Mesenchymal stem cell (in vitro differentiated cells and primary cell): ENCODE data around the gene HTR3B.
"Not testable (repeated sequence)": the region's sequence is repeated elsewhere in the genome, so short reads cannot be mapped to it uniquely, and the experiment has no call there.

ENCODE experiments used
- DNase-seq: peaks from one replicate; pipeline ENCODE4 v3.0.0-alpha.2; 2013
- H2AFZ ChIP-seq: one replicate; pipeline ENCODE4 v1.6.1; 2013; ENCODE audit warnings: low read depth, mild to moderate bottlenecking, control low read depth, inconsistent platforms, low read length, moderate library complexity
- H2AK5ac ChIP-seq: 2 replicates; pipeline ENCODE4 v1.6.1; 2013; ENCODE audit warnings: low read length, moderate library complexity, mild to moderate bottlenecking, inconsistent platforms; ENCODE audit not compliant: severe bottlenecking
- H2BK120ac ChIP-seq: one replicate; pipeline ENCODE4 v1.6.1; 2013; ENCODE audit warnings: low read depth, mild to moderate bottlenecking, inconsistent platforms, low read length, moderate library complexity
- H2BK12ac ChIP-seq, 2 experiments: one replicate each; pipeline ENCODE4 v1.6.1; 2013; ENCODE audit warnings: inconsistent platforms in 2 of 2, low read length in 2 of 2, mild to moderate bottlenecking in 2 of 2, moderate library complexity in 2 of 2, control low read depth in 1 of 2
- H2BK15ac ChIP-seq: one replicate; pipeline ENCODE4 v1.6.1; 2013; ENCODE audit warnings: mild to moderate bottlenecking, low read depth, inconsistent platforms; ENCODE audit not compliant: poor library complexity, severe bottlenecking
- H2BK5ac ChIP-seq: 2 replicates; pipeline ENCODE4 v1.6.1; 2013; ENCODE audit warnings: low read depth, mild to moderate bottlenecking, low read length, control low read depth, inconsistent platforms; ENCODE audit not compliant: poor library complexity, severe bottlenecking
- H3K14ac ChIP-seq, 2 experiments: one replicate each; pipeline ENCODE4 v1.6.1; 2013; ENCODE audit warnings: inconsistent platforms in 2 of 2, low read length in 2 of 2, control low read depth in 1 of 2, mild to moderate bottlenecking in 1 of 2, moderate library complexity in 1 of 2
- H3K18ac ChIP-seq, 2 experiments: one replicate each; pipeline ENCODE4 v1.6.1; 2013; ENCODE audit warnings: inconsistent platforms in 2 of 2, low read length in 2 of 2, control low read depth in 1 of 2, low read depth in 1 of 2, mild to moderate bottlenecking in 1 of 2
- H3K23ac ChIP-seq, 2 experiments: one replicate each; pipeline ENCODE4 v1.6.1; 2013; ENCODE audit warnings: inconsistent platforms in 2 of 2, low read length in 2 of 2, mild to moderate bottlenecking in 2 of 2, moderate library complexity in 2 of 2, control low read depth in 1 of 2
- H3K27ac ChIP-seq: 2 replicates; pipeline ENCODE4 v1.5.1; 2013; ENCODE audit warnings: mild to moderate bottlenecking, moderate library complexity, low read length, control low read depth, inconsistent platforms; ENCODE audit not compliant: poor library complexity, severe bottlenecking
- H3K27me3 ChIP-seq, 2 experiments: 2 replicates each; pipeline versions ENCODE4 v1.6.1 to v1.7.0; 2013; ENCODE audit warnings: low read length in 2 of 2, mild to moderate bottlenecking in 2 of 2, moderate library complexity in 2 of 2, control low read depth in 1 of 2, inconsistent platforms in 1 of 2; ENCODE audit not compliant: control insufficient read depth in 1 of 2, insufficient read depth in 1 of 2
- H3K36me3 ChIP-seq, 2 experiments: 2 replicates each; pipeline versions ENCODE4 v1.6.1 to v1.7.0; 2013; ENCODE audit warnings: low read length in 2 of 2, control low read depth in 1 of 2, inconsistent platforms in 1 of 2, low read depth in 1 of 2, mild to moderate bottlenecking in 1 of 2; ENCODE audit not compliant: insufficient read depth in 2 of 2, control insufficient read depth in 1 of 2
- H3K4ac ChIP-seq, 2 experiments: one replicate each; pipeline ENCODE4 v1.6.1; 2013; ENCODE audit warnings: inconsistent platforms in 2 of 2, low read length in 2 of 2, mild to moderate bottlenecking in 2 of 2, moderate library complexity in 2 of 2, control low read depth in 1 of 2, low read depth in 1 of 2
- H3K4me1 ChIP-seq: 2 replicates; pipeline ENCODE4 v1.6.1; 2013; ENCODE audit warnings: low read depth, low read length, control low read depth; ENCODE audit not compliant: control insufficient read depth, insufficient read depth
- H3K4me2 ChIP-seq: 2 replicates; pipeline ENCODE4 v1.6.1; 2013; ENCODE audit warnings: low read length, mild to moderate bottlenecking, inconsistent platforms; ENCODE audit not compliant: poor library complexity, severe bottlenecking
- H3K4me3 ChIP-seq, 2 experiments: 2 replicates each; pipeline versions ENCODE4 v1.5.1 to v1.7.0; 2013; ENCODE audit warnings: low read length in 2 of 2, mild to moderate bottlenecking in 2 of 2, control low read depth in 1 of 2, low read depth in 1 of 2; ENCODE audit not compliant: insufficient read depth in 1 of 2
- H3K79me1 ChIP-seq: replicated peaks from 2 replicates; pipeline ENCODE4 v1.6.1; 2013; ENCODE audit warnings: mild to moderate bottlenecking, control low read depth, low read length, inconsistent platforms; ENCODE audit not compliant: poor library complexity, severe bottlenecking
- H3K9ac ChIP-seq: 2 replicates; pipeline ENCODE4 v1.7.0; 2013; ENCODE audit warnings: mild to moderate bottlenecking, low read length, moderate library complexity
- H3K9me3 ChIP-seq: 2 replicates; pipeline ENCODE4 v1.7.0; 2013; ENCODE audit warnings: mild to moderate bottlenecking, low read length; ENCODE audit not compliant: control insufficient read depth
- H4K8ac ChIP-seq: one replicate; pipeline ENCODE4 v1.6.1; 2013; ENCODE audit warnings: inconsistent platforms, mild to moderate bottlenecking, low read length, moderate library complexity
- H4K91ac ChIP-seq: one replicate; pipeline ENCODE4 v1.6.1; 2013; ENCODE audit warnings: mild to moderate bottlenecking, low read length, inconsistent platforms
- WGBS: methylation state at CpG from one replicate; pipeline ENCODE4 v1.1.7; 2013; ENCODE audit warnings: mixed read lengths; 5-methylcytosine and 5-hydroxymethylcytosine counted together

The HTR3B gene

GRCh38 chr11:113932788-113933187 lies 28.2 kb downstream of the HTR3B start:
- DNase-seq, result no peak
- H3K4ac ChIP-seq, result no peak overlapping the region
- H3K27me3 ChIP-seq, result peaks cover 3 to 11% of the 10 kb centered on the region in 2 experiments
- H3K27ac ChIP-seq, result no peak overlapping the region
- H3K36me3 ChIP-seq, result no peaks in the 10 kb centered on the region
- no peaks in the 10 kb centered on the region for H3K4me1 ChIP-seq
- H3K9me3 ChIP-seq, result no peaks in the 10 kb centered on the region
- no peak overlapping the region for H3K14ac ChIP-seq
- H3K23ac ChIP-seq, result no peak overlapping the region
- H2BK120ac ChIP-seq, result no peak overlapping the region
- no peaks in the 10 kb centered on the region for H3K79me1 ChIP-seq
- no peak overlapping the region for H4K91ac ChIP-seq
- H4K8ac ChIP-seq, result no peak overlapping the region
- 63% methylated on average over 6 of the region's 7 CpGs for WGBS
- H3K4me2 ChIP-seq, result no peak overlapping the region
- H2BK12ac ChIP-seq, result no peak overlapping the region
- no peak overlapping the region for H3K18ac ChIP-seq
- H2BK15ac ChIP-seq, result no peak overlapping the region
- no peak overlapping the region for H3K4me3 ChIP-seq
- H2AK5ac ChIP-seq, result no peak overlapping the region
- no peak overlapping the region for H2BK5ac ChIP-seq
- no peak overlapping the region for H3K9ac ChIP-seq
- no peak overlapping the region for H2AFZ ChIP-seq

GRCh38 chr11:113934193-113934592 lies 29.6 kb downstream of the HTR3B start:
- H3K23ac ChIP-seq, H2BK120ac ChIP-seq, H3K14ac ChIP-seq, H2BK15ac ChIP-seq, H3K4me2 ChIP-seq, H3K9ac ChIP-seq, H3K27ac ChIP-seq, H3K4me3 ChIP-seq, H3K18ac ChIP-seq, H2BK12ac ChIP-seq, H2BK5ac ChIP-seq, H3K4ac ChIP-seq, H3K79me1 ChIP-seq, H4K8ac ChIP-seq, H2AFZ ChIP-seq, H4K91ac ChIP-seq, DNase-seq, H3K4me1 ChIP-seq, H2AK5ac ChIP-seq, H3K9me3 ChIP-seq, H3K36me3 ChIP-seq: not testable (repeated sequence)
- WGBS, result 99% methylated on average over 3 of the region's 3 CpGs
- H3K27me3 ChIP-seq, result peaks cover 3 to 11% of the 10 kb centered on the region in 2 experiments

- Histone ChIP-seq H3K36me3 (no peaks in the 10 kb centered on the region), H3K9me3 (no peaks in the 10 kb centered on the region), H3K4me1 (no peaks in the 10 kb centered on the region), H3K4ac (no peak overlapping the region), H3K14ac (no peak overlapping the region), H2BK15ac (no peak overlapping the region), H3K4me2 (no peak overlapping the region), H2BK12ac (no peak overlapping the region), H3K27me3 (peaks cover 3 to 11% of the 10 kb centered on the region in 2 experiments), H3K23ac (no peak overlapping the region), H3K18ac (no peak overlapping the region), H3K4me3 (no peak overlapping the region), H2BK120ac (no peak overlapping the region), H3K9ac (no peak overlapping the region), H2AK5ac (no peak overlapping the region), H3K79me1 (no peaks in the 10 kb centered on the region), H4K91ac (no peak overlapping the region), H4K8ac (no peak overlapping the region), H3K27ac (no peak overlapping the region), H2BK5ac (no peak overlapping the region), H2AFZ (no peak overlapping the region)
- WGBS, result 79% methylated on average over 3 of the region's 4 CpGs
- no peak for DNase-seq
These were observed 30.2 kb downstream of the HTR3B start for GRCh38 chr11:113934761-113935160.

GRCh38 chr11:113935858-113936257 lies 31.3 kb downstream of the HTR3B start:
- H3K18ac ChIP-seq, result no peak overlapping the region
- H3K79me1 ChIP-seq, result no peaks in the 10 kb centered on the region
- H3K27me3 ChIP-seq, result peaks cover 3 to 11% of the 10 kb centered on the region in 2 experiments
- no peak overlapping the region for H2BK120ac ChIP-seq
- no peak overlapping the region for H2BK12ac ChIP-seq
- H3K36me3 ChIP-seq, result no peaks in the 10 kb centered on the region
- no peak overlapping the region for H3K4me2 ChIP-seq
- H3K23ac ChIP-seq, result no peak overlapping the region
- WGBS, result 74% methylated on average over 4 of the region's 4 CpGs
- H3K9me3 ChIP-seq, result no peaks in the 10 kb centered on the region
- no peak overlapping the region for H2BK15ac ChIP-seq
- H3K4me1 ChIP-seq, result no peaks in the 10 kb centered on the region
- no peak overlapping the region for H4K91ac ChIP-seq
- H3K4me3 ChIP-seq, result no peak overlapping the region
- no peak for DNase-seq
- no peak overlapping the region for H2AK5ac ChIP-seq
- no peak overlapping the region for H2AFZ ChIP-seq
- no peak overlapping the region for H3K14ac ChIP-seq
- H2BK5ac ChIP-seq, result no peak overlapping the region
- no peak overlapping the region for H3K27ac ChIP-seq
- H3K9ac ChIP-seq, result no peak overlapping the region
- no peak overlapping the region for H4K8ac ChIP-seq
- no peak overlapping the region for H3K4ac ChIP-seq
